HTERT RPE-1 (cell line): ENCODE data around the gene BBS12.
"Not testable (repeated sequence)": the region's sequence is repeated elsewhere in the genome, so short reads cannot be mapped to it uniquely, and the experiment has no call there.

Source experiments
- in situ Hi-C: fragments of 300-500 bp; cut with MboI; formaldehyde crosslinking; loops from 4 replicates; pipeline ENCODE4 v1.14.3; 2020; ENCODE audit warnings: low sequenced_read_pairs

The BBS12 gene

DNA sequence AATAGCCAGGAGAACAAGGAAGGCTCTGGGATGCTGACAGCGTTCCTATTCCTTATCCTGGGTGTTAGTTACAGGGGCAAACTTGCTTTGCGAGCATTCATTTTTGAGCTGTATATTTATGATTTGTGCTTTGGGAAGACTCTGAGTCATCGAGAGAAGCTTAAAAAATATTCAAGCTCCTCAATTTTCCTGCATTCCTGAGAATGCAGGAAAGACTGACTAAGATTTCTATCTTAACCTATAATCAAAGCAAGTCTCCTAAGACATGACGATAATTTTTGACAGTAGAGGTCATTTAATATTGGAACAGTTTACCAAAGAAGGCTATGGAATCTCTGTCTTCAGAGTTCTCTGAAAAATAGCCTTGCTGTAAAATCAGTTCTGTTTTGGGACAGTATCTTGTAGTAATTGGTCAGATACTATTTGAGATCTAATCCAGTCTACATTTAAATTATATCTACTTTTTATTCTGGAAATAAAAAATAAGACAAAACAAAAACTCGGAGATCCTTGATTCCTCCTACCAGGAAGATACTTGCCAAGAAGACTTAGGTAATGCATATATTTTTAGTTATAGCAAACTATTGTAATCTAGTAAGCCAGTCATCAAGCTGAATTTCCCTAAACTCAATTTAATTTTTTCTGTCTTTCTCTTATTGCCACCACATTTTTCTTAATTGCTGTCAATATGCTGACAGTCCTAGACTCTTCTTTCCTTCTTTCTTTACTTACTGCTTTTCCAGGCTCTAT, 31.7 kb downstream of the BBS12 start:
- in situ Hi-C loops, result no loop called here

GRCh38 chr4:122764821-122765215, 32.3 kb downstream of the BBS12 start:
- in situ Hi-C loops, result no loop called here

DNA sequence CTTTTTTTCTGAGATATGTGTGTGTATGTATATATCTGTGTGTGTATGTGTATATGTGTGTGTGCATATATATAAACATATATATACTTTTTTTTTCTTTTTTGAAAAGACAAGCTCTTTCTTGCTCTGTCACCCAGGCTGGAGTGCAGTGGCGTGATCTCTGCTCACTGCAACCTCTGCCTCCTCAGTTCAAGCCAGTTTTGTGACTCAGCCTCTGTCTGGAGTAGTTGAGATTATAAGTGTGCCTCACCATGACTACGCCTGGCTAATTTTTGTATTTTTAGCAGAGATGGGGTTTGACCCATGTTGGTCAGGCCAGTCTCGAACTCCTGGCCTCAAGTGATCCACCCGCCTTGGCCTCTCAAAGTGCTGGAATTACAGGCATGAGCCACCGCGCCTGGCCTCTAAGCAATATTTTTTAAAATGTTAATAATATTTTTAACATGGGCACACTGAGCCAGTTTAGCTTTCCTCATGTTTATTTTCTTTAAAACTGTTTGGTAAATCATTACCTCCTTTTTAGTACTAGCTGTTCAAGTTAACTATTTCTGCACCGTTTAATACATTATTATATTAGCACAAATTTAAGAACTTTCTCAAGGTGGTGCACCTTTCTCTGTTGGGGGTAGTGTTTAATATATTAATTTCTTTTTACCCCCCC, 33.3 kb downstream of the BBS12 start:
- in situ Hi-C loops, result no loop called here

- in situ Hi-C loops, result no loop called here
Observed at GRCh38 chr4:122766353-122766705, 33.8 kb downstream of the BBS12 start.

GRCh38 chr4:122766950-122767349, 34.4 kb downstream of the BBS12 start:
- in situ Hi-C loops, result no loop called here

GRCh38 chr4:122771724-122772123, 39.2 kb downstream of the BBS12 start:
- in situ Hi-C loops, result no loop called here

GRCh38 chr4:122772311-122772710, 39.8 kb downstream of the BBS12 start:
- in situ Hi-C loops, result no loop called here

- in situ Hi-C loops, result no loop called here
Observed at GRCh38 chr4:122772986-122773385, 40.5 kb downstream of the BBS12 start.

- in situ Hi-C loops, result no loop called here
Observed at GRCh38 chr4:122775039-122775438, 42.5 kb downstream of the BBS12 start.

GRCh38 chr4:122775987-122776836, 43.7 kb downstream of the BBS12 start:
- in situ Hi-C loops, result no loop called here

DNA sequence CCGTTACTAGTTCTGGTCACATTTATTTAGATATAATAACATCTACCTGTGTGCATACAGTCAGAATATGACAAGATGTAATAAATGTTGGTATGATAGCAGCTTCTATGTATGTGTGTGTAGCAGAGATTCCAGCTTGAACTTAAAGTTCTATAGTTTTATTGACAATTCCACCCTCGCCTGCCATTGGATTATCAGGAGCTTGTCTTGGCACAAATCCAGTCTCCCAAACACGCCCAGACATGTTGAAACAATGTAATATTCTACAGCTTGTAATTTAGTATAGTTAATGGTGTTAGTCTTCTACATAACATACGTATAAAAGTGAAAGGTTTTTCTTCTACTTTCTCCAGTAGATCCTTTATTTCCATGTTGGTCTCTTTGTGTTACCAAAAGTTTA, 44.4 kb downstream of the BBS12 start:
- in situ Hi-C loops, result no loop called here

DNA sequence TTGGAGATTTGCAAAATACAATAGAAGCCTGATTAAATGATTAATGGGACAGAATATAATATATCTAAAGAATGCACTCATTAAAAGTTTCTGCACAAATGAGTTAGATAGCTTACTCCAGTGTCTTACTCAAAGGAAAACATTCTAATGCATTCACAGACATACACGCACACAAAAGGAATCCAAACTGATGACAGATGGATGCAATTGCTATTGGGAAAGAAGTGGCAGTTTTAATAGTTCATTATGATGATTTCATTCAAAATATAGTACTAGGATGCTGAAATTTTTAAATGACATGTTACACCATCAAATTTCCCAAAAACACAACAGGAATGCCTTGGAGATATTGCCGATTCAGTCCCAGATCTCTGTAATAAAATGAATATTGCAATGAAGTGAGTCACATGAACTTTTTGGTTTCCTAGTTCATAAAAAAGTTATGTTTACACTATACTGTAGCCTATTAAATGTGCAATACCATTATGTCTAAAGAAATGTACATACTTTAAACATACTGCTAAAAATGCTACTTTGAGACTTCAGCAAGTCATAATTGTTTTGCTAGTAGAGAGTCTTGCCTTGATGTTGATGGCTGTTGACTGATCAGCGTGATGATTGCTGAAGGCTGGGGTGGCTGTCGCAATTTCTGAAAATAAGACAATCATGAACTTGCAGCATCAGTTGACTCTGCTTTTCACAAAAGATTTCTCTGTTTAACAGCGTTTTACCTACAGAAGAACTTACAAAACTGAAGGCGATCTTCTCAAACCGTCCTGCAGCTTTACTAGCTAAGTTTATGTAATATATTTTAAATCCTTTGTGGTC, 45.6 kb downstream of the BBS12 start:
- in situ Hi-C loops, result no loop called here

DNA sequence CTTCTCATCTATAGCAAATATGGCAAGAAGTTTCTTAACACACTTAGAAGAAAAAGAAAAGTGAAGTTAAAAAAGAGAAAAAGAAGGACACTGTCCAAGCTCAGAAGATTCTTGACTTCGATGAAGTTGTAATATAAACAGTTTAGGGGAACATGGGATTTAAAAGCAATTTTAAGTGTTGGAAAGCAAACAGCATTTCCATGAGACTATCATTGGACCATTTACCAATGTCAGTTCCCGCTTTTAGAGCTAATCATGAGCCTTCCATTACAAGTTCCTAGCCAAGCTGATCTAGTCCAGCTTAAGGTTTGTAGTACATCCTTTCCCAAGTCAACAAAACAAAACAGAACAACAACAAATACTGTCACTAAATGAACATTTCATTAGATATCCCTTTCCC, 49.0 kb downstream of the BBS12 start:
- in situ Hi-C loops, result no loop called here

DNA sequence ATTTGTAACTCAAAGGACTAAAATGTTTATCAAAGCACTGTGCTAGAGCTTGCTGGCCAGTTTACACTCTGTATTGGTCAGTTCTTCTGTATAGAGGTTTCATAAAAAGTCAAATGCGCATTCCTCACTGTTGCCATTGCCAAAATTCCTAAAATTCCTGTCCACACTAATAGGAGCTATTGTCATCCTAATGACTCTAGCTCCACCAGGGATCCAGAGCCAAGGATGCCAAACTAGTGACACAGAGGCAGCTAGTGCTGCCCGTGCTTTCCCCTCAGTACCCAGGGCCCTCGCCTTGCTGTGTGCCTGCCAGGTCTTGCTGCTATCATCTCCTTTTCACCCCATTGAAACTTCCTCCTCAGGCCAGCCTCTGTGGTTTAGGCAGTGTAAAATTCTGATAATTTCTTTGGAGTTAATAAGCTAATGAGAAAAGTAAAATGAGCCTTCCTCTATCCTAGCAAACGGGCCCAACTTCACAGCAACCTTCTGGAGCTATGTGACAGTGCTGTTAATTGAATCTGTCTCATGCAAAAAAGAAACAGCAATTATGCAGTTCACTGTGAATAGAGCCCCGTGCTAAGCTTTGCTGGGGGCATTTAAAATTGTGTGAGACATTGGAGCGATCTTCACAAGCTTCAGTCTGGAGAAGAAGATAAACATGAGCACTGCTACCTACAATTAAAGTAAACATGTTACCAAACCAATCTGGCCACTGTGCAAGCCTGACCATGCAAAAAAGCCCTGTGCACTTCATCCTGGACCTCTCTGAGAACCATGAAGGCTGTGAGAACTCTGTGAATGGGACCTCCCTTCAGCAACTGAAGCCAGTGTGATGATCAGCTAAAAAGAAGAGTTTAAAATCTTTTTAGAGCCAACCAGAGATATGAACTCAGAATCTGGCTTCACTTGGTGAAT, 51.1 kb downstream of the BBS12 start:
- in situ Hi-C loops, result no loop called here

- in situ Hi-C loops, result no loop called here
Observed at GRCh38 chr4:122784261-122784660, 51.8 kb downstream of the BBS12 start.

DNA sequence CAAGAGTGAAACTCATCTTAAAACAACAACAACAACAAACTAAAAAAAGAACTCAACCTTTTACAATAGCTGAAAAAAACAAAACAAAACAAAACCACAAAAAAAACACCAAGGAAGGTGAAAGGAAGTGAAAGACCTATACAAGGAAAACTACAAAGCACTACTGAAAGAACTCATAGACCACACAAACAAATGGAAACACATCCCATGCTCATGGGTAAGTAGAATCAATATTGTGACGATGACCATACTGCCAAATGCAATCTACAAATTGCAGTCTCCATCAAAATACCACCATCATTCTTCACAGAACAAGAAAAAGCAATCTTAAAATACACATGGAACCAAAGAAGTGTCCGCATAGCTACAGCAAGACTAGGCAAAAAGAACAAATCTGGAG, 52.6 kb downstream of the BBS12 start:
- in situ Hi-C loops, result no loop called here

GRCh38 chr4:122786296-122786695, 53.8 kb downstream of the BBS12 start:
- in situ Hi-C loops, result not testable (repeated sequence)

DNA sequence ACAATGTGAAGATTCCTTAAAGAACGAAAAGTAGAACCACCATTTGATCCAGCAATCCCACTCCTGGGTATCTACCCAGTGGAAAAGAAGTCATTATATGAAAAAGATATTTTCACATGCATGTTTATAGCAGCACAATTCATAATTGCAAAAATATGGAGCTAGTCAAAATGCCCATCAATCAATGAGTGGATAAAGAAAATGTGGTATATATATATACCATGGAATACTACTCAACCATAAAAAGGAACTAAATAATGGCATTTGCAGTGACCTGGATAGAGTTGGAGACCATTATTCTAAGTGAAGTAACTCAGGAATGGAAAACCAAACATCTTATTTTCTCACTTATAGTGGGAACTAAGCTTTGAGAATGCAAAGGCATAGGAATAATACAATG, 54.4 kb downstream of the BBS12 start:
- in situ Hi-C loops, result not testable (repeated sequence)

DNA sequence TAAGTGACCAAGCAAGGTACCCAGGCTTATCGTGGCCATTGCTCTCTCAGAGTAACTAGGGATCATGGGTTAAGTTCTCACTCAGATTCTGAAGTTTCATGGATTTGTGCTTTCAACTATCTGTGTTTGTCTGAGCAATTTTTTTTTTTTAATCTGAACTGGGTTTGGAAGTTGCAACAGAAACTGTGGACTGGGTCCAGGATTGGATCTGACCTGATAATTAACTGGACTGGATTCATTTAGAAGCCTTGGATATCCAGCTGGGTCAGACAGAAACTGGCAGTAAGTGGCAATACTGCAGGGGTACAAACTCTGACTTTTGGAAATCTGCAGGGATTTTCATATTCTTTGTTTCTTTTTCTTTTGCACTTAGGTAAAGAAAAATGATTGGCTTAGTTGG, 55.4 kb downstream of the BBS12 start:
- in situ Hi-C loops, result no loop called here

- in situ Hi-C loops, result no loop called here
Observed at GRCh38 chr4:122788935-122789334, 56.4 kb downstream of the BBS12 start.
